Measurements from ENCODE around the gene FUT4. TPM values are rescaled to one million over a fixed set of nuclear protein-coding genes. Genes with fewer than 3 reads are reported as not detected.

FUT4 gene
- total RNA-seq, 2 experiments from 2014 or later: 1.2 to 1.5 TPM

- H4K20me1 ChIP-seq (ENCODE audit: insufficient read depth, low read length): no peaks in the 10 kb centered on the region
- no peak overlapping the region for H3K4me3 ChIP-seq (ENCODE audit: low read depth, low read length, poor library complexity, severe bottlenecking)
- no peak overlapping the region for H3K4me2 ChIP-seq (ENCODE audit: low read length)
- no peak overlapping the region for H3K27ac ChIP-seq (ENCODE audit: low read depth, low read length, poor library complexity, severe bottlenecking)
- no peaks in the 10 kb centered on the region for H3K36me3 ChIP-seq (ENCODE audit: insufficient read depth, low read length)
- TF ChIP-seq CTCF (conservative IDR thresholded peaks at IDR 0.05; ENCODE audit: low read length) (no peak), EZH2phosphoT487 (IDR thresholded peaks at IDR 0.05; ENCODE audit: borderline replicate concordance, low read depth, low read length) (no peak)
- H3K4me1 ChIP-seq (ENCODE audit: insufficient read depth, low read length, poor library complexity, severe bottlenecking): no peaks in the 10 kb centered on the region
- BruUV-seq (replicated peaks): no TSS peak
- ChIA-PET POLR2A (no interaction called here), CTCF (ENCODE audit: unreplicated experiment) (no interaction called here)
- intact Hi-C loops (cut with micrococcal nuclease; ENCODE audit: unreplicated experiment): no loop called here
- DNase-seq (ENCODE audit: low spot score): no peak
- H3K9me2 ChIP-seq (ENCODE audit: insufficient read depth, low read length): no peaks in the 10 kb centered on the region
- no peaks in the 10 kb centered on the region for H3K9me3 ChIP-seq (ENCODE audit: low read length)
- no peaks in the 10 kb centered on the region for H3K79me2 ChIP-seq (ENCODE audit: insufficient read depth, low read depth, low read length)
- H2AFZ ChIP-seq (ENCODE audit: low read length): no peak overlapping the region
Observed at GRCh38 chr11:94533696-94534630, 9.8 kb upstream of the FUT4 start.

- POLR2A ChIA-PET: interaction anchor here (0.7 kb wide), 1 partner anchor 255 kb away, joined by 3 read pairs; no protein-coding TSS in a partner anchor
- intact Hi-C loops (cut with micrococcal nuclease; ENCODE audit: unreplicated experiment): no loop called here
- TF ChIP-seq EZH2phosphoT487 (IDR thresholded peaks at IDR 0.05; ENCODE audit: borderline replicate concordance, low read depth, low read length): no peak
Observed at GRCh38 chr11:94536386-94536785, 7.3 kb upstream of the FUT4 start.

GRCh38 chr11:94537031-94537600, 6.6 kb upstream of the FUT4 start:
- no peaks in the 10 kb centered on the region for H3K9me2 ChIP-seq (ENCODE audit: insufficient read depth, low read length)
- no peak overlapping the region for H3K27ac ChIP-seq (ENCODE audit: low read depth, low read length, poor library complexity, severe bottlenecking)
- no peak overlapping the region for H3K4me2 ChIP-seq (ENCODE audit: low read length)
- H3K36me3 ChIP-seq (ENCODE audit: insufficient read depth, low read length): no peaks in the 10 kb centered on the region
- BruUV-seq (replicated peaks): no TSS peak
- DNase-seq (ENCODE audit: low spot score): no peak
- POLR2A ChIA-PET: interaction anchor here (0.7 kb wide), 1 partner anchor 254 kb away, joined by 3 read pairs; no protein-coding TSS in a partner anchor
- no peak overlapping the region for H2AFZ ChIP-seq (ENCODE audit: low read length)
- H3K4me1 ChIP-seq (ENCODE audit: insufficient read depth, low read length, poor library complexity, severe bottlenecking): no peaks in the 10 kb centered on the region
- TF ChIP-seq CTCF (conservative IDR thresholded peaks at IDR 0.05; ENCODE audit: low read length): no peak
- TF ChIP-seq EZH2phosphoT487 (IDR thresholded peaks at IDR 0.05; ENCODE audit: borderline replicate concordance, low read depth, low read length): no peak
- H3K79me2 ChIP-seq (ENCODE audit: insufficient read depth, low read depth, low read length): no peaks in the 10 kb centered on the region
- no peaks in the 10 kb centered on the region for H3K9me3 ChIP-seq (ENCODE audit: low read length)
- H3K4me3 ChIP-seq (ENCODE audit: low read depth, low read length, poor library complexity, severe bottlenecking): no peak overlapping the region
- intact Hi-C loops (cut with micrococcal nuclease; ENCODE audit: unreplicated experiment): no loop called here
- CTCF ChIA-PET (ENCODE audit: unreplicated experiment): no interaction called here
- H4K20me1 ChIP-seq (ENCODE audit: insufficient read depth, low read length): no peaks in the 10 kb centered on the region

More at GRCh38 chr11:94536386-94536785, 7.3 kb upstream of the FUT4 start:
- Histone ChIP-seq H3K79me2 (ENCODE audit: insufficient read depth, low read depth, low read length) (no peaks in the 10 kb centered on the region), H4K20me1 (ENCODE audit: insufficient read depth, low read length) (no peaks in the 10 kb centered on the region), H3K9me3 (ENCODE audit: low read length) (no peaks in the 10 kb centered on the region), H3K9me2 (ENCODE audit: insufficient read depth, low read length) (no peaks in the 10 kb centered on the region), H3K4me1 (ENCODE audit: insufficient read depth, low read length, poor library complexity, severe bottlenecking) (no peaks in the 10 kb centered on the region), H2AFZ (ENCODE audit: low read length) (no peak overlapping the region), H3K4me3 (ENCODE audit: low read depth, low read length, poor library complexity, severe bottlenecking) (no peak overlapping the region), H3K36me3 (ENCODE audit: insufficient read depth, low read length) (no peaks in the 10 kb centered on the region), H3K4me2 (ENCODE audit: low read length) (no peak overlapping the region), H3K27ac (ENCODE audit: low read depth, low read length, poor library complexity, severe bottlenecking) (no peak overlapping the region)
- CTCF ChIA-PET (ENCODE audit: unreplicated experiment): no interaction called here
- no TSS peak for BruUV-seq (replicated peaks)
- DNase-seq (ENCODE audit: low spot score): no peak

Data from OCI-LY7 (cell line).